GM18511 (cell line): ENCODE data around the gene GNG7.

Experiments used
- ATAC-seq: cut with Tn5 transposase; IDR thresholded peaks from one replicate; pipeline ENCODE4 v1.9.1; 2021; ENCODE audit warnings: mild to moderate bottlenecking, moderate library complexity; ENCODE audit not compliant: unreplicated experiment

Gene GNG7

DNA sequence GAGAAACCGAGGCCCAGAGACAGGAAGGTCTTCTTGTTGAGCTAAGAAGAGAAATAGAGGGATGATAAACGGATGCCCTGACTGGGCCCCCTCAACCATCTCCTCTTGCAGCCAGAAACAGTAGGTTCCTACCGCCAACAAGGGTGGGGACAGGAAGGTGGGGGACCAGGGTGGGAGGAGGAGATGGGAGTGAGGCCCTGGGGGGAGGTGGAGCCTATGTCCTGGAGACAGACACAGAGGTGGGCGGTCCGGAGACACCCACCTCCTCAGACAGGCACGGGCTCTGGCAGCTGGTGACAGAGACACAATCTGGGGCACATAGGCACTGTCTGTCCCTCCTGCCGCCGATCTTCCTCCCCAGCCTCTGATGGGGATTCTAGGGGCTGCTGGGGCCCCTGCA, 209.6 kb downstream of the GNG7 start:
- no peak for ATAC-seq

DNA sequence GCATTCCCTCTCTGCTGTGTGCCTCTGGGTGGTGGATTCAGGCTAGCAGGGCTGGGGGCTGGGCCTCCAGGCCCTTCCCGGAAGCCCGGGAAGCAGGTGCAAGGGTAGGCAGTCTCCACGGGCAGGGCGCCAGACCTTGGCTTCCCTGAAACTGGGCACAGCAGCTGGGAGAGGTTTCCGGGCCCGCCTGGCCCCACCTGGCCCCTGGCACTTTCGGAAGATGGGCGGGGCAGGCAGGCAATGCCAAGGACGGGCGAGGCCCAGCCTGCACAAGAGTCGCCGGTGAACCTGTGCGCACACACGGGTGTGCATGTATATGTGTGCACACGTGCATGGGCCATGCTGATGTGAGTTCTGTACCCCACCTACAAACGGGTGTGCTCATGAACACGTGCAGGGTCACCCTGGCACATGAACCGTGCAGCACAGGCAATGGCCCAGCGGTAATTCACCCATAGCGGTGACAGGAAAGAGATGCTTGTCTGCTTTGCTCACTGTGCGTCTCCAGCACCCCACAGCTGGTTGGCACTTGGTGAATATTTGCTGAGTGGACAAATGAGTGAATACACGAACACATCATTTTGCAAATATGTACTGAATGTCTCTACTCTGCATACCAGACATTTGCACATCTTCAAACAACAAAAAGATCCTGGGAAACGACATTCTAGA, 211.2 kb downstream of the GNG7 start:
- no peak for ATAC-seq

DNA sequence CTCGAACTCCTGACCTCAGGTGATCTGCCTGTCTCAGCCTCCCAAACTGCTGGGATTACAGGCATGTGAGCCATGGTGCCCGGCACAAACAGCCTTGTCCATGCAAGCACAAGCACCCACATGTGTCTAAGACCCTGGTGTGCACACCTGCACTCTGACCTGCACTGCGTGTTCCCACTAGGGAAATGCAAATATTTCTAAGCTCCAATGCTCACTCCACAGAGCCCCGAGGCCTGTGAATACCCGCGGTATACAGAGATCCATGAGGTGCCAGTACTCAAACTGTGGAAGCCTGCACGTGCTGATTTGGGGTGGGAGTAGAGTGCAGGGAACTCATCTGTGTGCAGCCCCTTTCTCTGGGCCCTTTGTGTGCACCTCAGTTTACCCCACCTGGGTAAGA, 211.8 kb downstream of the GNG7 start:
- ATAC-seq = no peak

DNA sequence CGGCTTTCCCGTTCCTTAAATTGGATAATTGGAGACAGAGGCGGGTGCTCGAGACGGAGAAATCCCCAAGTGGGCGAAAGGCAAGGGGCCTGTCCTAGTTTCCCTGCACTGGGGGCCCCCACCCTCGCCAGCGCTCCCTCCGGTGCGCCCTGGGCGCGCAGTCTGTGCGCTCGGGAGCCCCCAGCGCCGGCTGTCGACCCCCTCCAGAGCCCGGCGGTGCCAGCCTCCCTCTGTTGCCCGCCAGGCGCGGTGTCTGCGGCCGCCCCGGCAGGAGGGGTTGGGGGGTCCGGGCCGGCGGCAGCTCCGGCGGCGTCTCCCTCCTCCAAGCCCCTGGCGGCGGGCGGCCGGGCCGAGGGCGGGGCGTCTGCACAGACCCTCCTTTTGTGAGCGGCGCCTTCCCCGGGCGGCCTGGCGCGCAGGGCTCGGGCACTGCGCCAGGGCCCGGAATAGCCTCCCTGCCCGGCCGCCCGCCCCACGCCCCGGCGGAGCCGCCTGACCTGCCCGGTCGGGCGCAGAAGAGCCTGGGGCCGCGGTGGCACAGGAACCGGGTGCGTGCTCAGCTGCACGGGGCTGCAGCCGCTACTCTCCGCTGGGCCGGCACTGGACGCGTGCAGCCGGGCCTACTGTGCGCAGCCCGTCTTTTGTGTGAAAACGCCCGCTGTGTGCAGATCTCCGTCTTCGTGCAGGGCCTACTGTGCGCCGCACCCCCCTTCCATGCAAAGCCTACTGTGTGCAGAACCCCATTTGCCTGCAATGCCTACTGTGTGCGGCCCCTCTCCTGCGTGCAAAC, 213.4 kb downstream of the GNG7 start:
- ATAC-seq = no peak

DNA sequence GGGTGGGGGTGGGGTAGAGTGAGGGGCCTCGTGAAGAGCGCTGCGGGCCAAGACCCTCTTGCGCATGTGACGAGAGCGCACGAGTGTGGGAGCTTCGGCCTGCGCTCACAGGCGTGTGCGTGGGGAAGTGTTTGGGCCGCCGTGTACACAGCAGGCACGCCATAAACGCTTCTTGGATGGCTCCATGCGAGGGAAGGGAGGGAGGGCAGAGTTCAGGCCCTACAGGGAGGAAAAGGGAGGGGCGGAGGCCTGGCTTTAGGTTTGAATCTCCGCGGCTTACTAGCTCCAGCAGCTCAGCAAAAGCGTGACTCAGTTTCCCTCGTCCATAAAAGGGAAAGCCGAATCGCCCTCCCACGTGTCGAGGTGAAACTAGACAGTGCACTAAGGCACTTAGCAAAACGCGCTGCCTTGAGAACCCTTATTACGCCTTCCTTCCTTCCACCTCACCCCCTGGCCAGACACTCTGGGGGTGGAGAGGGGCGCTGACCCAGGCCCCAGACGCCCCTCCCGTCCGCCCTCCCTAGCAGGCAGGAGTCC, 214.0 kb downstream of the GNG7 start:
- no peak for ATAC-seq

DNA sequence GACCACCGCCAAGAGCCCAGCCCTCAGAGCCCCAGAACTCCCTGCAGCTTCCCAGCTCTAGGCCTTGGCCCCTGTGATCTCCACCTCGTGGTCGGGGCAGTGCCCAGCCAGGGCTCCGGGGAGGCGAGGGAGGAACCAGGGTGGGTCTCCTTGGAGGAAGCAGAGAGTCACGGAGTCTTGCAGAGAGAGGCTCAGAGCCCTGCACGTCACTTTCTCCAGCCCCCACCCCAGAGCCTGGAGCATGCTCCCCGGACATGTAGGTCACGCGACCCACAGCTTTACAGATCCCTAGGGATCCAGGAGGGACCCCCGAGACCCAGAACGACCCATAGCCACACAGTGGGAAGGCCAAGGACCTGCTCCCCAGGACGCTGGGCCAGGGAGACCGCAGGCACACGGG, 214.7 kb downstream of the GNG7 start:
- no peak for ATAC-seq

DNA sequence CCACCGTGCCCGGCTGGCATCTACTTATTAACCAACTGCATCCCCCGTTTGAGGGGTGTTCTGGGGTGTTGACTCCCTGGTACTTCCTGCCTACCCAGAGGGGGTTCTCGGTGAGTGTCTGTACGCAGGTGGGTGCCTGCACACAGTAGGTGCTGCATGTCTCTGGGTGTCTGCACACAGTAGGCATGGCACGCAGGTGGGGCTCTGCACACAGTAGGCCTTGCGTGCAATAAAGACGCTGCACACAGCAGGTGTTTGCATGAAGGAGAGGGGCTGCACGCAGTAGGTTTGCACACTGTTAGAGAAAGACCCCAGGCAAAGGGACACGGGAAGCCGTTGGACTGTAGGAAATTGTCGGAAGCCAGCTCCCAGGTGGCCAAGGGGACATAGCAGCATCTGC, 215.4 kb downstream of the GNG7 start:
- no peak for ATAC-seq

DNA sequence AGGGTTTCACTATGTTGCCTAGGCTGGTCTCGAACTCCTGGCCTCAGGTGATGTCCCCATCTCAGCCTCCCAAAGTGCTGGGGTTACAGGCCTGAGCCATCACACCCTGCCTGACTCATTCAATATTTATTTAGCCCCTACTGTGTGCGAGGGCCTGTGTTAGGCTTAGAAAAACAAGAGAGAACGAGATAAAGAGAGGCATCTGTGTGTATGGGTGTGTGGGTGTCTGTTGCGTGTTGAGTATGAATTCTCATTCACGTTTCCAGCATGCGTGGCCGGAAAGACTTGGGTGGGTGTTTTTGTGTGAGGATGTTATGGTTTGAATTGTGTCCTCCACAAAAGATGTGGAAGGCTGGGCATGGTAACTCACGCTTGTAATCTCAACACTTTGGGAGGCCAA, 217.1 kb downstream of the GNG7 start:
- no peak for ATAC-seq

DNA sequence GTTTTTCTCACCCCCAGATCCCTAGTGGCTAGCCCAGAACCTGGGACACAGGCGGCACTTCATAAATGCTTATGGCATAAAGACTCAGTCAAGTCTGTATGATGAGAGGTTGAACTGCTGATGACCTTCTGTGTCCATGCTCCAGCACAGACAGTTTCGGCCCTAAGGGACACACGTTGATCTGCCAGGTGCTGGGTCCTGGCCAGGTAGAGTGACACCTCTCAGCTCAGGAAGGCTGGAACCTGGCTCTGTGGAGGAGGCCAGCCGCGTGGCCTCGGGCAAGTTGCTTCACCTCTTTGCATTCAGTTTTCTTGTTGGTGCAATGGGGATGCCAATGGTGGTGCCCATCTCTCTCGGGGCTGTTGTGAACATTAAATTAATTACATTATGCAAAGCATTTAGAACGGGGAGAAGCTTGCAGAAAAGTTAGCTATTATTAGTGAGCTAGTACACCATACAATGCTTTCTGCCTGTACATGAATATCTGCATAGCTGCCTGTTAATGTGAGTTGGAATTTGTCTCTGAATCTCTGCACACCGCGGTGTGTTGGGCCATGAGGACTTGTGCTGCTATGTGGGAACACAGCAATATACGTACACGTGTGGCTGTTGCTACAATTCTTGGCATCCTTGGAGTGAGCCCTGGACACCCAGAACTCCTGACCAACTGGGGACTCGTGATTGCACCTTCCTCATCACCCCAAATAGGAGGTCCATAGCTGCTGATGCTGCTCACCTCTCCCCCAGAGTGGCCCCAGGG, 218.1 kb downstream of the GNG7 start:
- no peak for ATAC-seq

DNA sequence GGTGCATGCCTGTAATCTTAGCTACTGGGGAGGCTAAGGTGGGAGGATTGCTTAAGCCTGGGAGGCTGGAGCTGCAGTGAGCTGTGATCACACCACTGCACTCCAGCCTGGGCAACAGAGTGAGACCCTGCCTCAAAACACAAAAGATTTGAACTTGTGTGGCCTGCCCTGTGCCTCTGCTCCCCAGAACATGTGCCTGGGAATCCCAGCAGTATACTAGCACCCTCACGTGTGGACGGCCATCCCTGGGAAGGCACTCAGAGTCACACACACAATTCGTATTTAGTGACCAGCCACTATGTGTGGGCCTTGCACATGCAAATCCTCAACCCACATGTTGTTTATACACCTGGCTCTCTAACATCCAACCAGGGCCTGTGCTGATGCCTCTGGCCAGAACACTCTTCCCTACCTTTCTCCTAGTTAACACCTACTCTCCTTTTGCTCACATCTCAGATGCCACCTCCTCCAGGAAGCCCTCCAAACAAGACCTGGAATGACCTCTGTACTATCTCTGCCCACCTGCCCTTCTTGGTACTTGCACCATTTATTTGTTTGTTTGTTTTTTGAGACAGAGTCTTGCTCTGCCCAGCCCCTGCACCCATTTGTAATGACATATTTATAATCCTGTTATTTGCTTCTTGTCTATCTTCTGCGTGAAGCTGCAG, 218.9 kb downstream of the GNG7 start:
- ATAC-seq = no peak

DNA sequence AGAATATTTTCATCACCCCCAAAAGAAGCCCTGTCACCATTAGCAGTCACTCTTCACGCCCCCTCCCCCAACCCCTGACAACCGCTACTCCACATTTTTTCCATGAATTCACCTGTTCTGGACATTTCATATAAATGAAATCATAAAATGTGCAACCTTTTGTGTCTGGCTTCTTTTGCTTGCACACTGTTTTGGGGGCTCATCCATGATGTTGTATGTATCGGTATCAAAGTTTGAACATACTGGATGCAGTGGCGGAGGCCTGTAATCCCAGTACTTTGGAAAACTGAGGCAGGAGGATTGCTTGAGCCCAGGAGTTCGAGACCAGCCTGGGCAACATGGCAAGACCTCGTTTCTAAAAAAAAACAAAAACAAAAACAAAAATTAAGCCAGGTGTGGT, 219.4 kb downstream of the GNG7 start:
- ATAC-seq = no peak

DNA sequence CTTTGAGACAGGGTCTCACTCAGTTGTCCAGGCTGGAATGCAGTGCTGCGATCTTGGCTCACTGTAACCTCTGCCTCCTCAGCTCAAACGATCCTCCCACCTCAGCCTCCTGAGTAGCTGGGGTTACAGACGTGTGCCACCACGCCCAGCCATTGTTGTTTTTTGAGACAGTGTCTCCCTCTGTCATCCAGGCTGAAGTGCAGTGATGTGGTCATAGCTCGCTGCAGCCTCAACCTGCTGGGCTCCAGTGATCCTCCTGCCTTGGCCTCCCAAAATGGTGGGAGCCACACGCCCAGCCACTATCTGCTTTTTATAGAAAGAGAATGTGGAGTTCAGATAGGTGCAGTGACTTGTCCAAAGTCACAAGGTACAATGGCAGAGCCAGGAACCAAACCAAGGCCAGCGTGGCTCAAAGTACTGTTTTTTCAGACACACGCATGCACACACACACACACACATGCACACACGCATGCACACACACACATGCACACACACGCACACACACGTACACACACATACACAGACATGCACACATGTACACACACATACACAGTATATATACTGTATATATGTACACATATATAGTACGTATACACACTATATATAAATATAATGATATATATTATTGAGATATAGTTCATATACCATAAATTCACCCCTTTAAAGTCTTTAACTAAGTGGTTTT, 220.0 kb downstream of the GNG7 start:
- no peak for ATAC-seq

DNA sequence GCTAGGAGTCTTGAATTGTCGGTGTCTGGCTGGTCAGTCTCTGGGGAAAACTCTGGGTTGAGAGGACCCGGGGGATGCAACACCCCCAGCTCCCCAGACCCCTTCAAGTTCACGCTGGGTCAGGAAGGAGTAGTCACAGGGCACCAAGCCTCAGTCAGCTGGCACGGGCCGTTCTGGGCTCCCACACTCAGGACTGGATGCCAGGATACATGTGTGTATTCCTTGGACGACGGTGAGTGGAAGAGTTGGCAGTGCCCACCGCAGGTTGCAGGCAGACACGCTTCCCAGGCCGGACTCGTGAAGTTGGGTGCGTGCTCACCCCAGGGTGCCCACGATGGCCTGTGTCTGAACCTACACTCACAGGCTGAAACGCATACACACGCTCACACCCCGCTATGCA, 221.0 kb downstream of the GNG7 start:
- ATAC-seq = no peak

DNA sequence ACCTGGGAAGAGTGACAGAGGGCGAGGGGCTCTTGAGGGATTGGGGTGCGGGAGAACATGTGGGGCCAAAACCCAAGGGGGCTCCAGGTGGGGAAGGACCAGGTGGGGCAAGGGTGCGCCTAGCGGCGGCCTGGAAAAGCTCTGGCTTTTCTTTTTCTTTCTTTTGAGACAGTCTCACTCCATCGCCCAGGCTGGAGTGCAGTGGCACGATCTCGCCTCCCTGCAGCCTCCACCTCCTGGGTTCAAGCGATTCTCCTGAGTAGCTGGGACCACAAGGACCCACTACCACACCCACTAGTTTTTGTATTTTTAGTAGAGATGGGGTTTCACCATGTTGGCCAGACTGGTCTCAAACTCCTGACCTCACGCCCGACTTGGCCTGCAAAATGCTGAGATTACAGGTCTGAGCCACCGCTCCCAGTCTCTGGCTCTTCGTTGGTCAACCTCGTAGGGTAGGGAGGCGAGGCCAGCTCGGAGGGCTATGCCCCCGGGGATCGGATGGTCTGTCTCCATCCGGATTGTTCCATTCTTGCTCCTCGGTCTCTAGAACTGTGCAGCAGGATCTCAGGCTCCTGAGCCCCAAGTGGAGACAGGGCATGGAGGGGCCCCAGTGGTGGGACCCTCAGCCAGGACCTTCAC, 222.8 kb downstream of the GNG7 start:
- no peak for ATAC-seq

DNA sequence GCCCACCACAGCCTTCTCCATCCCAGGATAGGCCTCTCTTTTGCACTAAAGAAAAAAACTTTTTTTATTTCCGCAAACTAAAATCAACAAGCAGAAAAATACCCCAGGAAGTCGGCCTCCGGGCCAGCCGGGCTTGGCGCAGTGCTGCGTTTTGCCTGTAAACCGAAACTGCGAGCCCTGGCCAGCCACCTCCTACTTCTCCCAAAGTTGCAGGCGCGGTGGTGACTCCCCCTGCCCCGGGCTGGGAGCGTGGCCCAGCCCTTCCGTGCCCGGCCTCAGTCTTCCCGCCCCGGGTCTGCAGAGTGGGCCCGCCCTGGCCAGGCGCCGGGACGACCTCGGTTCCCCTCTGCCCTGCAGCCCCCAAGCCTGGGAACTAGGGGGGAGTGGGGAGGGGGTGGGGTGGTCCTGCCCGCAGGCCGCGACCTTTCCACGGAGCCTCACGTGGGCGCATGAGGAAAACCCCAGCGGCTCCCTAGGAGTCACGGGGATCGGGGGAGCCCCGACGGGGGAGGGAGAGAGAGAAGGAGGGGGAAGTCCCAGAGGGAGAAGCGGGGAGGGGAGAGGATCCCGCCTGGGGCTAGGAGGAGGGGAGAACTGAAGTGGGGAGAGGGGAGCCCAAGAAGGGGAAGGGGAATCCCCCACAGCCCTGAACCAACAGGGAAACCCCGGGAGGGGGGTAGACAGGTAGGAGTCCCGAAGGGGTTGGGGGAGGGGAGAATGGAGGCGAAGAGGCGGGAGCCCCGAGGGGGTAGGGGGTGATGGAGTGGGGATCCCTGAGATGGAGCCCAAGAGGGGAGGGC, 223.5 kb downstream of the GNG7 start:
- no peak for ATAC-seq

DNA sequence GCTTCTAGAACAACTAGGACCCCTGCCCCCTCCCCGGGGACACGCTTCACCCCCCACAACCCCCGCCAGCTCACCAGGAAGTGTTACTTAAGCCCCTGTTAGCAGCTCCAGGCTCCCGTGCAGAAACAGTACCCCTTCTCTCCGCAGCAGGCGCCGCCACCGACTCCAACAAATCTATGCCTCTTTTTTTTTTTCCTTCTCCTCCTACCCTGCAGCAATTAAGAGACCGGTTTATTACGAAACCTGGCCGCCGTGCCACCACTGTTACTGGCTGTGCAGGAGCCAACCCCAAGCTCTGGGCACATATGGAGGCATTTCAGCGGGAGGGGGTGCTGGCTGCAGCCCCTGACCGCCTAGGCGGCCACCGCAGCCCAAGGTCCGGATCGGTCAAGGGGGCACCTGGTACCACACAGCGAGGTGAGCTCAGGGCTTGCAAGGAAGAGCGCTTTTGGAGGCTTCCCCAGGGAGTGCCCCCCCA, 224.2 kb downstream of the GNG7 start:
- ATAC-seq = no peak

DNA sequence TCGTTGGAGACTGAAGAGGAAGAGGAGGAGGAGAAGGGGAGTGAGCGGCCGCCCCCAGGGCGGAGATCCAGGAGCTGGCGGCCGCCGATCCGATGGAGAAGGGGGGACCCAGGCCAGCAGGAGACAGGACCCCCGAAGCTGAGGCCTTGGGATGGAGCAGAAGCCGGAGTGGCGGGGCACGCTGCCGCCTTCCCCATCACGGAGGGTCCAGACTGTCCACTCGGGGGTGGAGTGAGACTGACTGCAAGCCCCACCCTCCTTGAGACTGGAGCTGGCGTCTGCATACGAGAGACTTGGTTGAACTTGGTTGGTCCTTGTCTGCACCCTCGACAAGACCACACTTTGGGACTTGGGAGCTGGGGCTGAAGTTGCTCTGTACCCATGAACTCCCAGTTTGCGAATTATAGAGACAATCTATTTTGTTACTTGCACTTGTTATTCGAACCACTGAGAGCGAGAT, 224.7 kb downstream of the GNG7 start:
- no peak for ATAC-seq

DNA sequence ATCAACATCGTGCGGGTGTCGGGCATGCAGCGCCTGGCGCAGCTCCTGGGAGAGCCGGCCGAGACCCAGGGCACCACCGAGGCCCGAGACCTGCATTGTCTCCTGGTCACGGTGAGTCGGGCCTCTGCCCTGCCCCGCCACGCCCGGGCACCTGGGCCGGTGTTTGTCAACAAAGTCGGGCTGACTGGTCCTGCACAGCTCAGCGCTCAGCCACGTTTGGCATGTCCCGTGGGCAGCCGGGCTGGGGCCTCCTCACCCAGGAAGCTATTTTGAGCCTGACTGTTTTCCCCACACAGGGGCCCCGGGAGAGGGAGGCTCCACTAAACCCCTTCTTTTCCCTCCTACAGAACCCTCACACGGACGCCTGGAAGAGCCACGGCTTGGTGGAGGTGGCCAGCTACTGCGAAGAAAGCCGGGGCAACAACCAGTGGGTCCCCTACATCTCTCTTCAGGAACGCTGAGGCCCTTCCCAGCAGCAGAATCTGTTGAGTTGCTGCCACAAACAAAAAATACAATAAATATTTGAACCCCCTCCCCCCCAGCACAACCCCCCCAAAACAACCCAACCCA, 225.3 kb downstream of the GNG7 start:
- ATAC-seq = no peak
